GM12891 (cell line): Measurements from ENCODE around the gene PIK3C3.

ENCODE experiments used
- POLR2A ChIP-seq: IDR thresholded peaks from 2 replicates; pipeline ENCODE4 v1.6.1; 2011; ENCODE audit warnings: low read depth, low read length, control low read depth
- POLR2AphosphoS5 ChIP-seq: IDR thresholded peaks from 2 replicates; pipeline ENCODE4 v1.6.1; 2011; ENCODE audit warnings: low read depth, low read length, control low read depth
- POU2F2 ChIP-seq: IDR thresholded peaks from 2 replicates; pipeline ENCODE4 v1.6.1; 2011; ENCODE audit warnings: low read depth, mild to moderate bottlenecking, control low read depth, low read length, moderate library complexity

DNA sequence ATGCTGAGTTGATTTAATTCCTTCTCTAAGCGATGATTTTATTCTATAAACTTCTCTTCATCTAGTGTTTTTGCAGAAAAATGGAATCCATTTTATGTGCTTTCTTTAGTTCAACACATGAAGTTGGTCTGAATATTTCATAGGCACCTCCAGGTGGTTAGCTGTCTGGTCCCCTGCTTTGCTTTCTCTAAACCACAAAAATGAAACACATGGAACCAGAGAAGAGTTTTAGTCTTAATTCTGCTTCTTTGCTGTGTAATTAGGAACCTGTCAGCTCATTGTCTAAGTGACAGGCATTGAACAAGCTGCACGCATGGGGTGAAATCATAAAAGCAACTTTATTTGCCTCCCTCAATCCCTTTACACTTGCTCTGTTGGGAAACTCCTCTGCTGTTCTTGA is 150.4 kb downstream of the PIK3C3 start:
- TF ChIP-seq POLR2AphosphoS5 = no peak
- TF ChIP-seq POLR2A = no peak
- TF ChIP-seq POU2F2 = no peak
